Measurements from ENCODE around the gene DPEP3. TPM values are rescaled to one million over a fixed set of nuclear protein-coding genes. Genes with fewer than 3 reads are reported as not detected.

The DPEP3 gene
- total RNA-seq, 6 experiments from 2014 or later: 0.10 TPM; not detected in 5

- intact Hi-C loops (cut with DNase I): no loop called here
- no peak overlapping the region for H3K27ac ChIP-seq
- no peak for DNase-seq
- H3K27me3 ChIP-seq: no peaks in the 10 kb centered on the region
- TF ChIP-seq CTCF (IDR thresholded peaks at IDR 0.05): no peak
- no peak for TF ChIP-seq POLR2A (IDR thresholded peaks at IDR 0.05)
- no peak for ATAC-seq
- no peaks in the 10 kb centered on the region for H3K9me3 ChIP-seq
- H3K36me3 ChIP-seq: peaks cover 0 to 43% (median 18%) of the 10 kb centered on the region in 4 donors
- H3K4me3 ChIP-seq: no peak overlapping the region
- no CpG with 5 or more reads among the region's 11 CpGs for WGBS (ENCODE audit: insufficient coverage, low coverage, low lambda C conversion rate, missing lambda C conversion rate)
- H3K4me1 ChIP-seq: peaks cover 0 to 17% (median 11%) of the 10 kb centered on the region in 4 donors
These were observed 30.7 kb downstream of the DPEP3 start for GRCh38 chr16:67949645-67950044.

- peaks cover 0 to 43% (median 18%) of the 10 kb centered on the region in 4 donors for H3K36me3 ChIP-seq
- no peaks in the 10 kb centered on the region for H3K9me3 ChIP-seq
- intact Hi-C loops (cut with DNase I): no loop called here
- H3K27me3 ChIP-seq: no peaks in the 10 kb centered on the region
- peaks cover 0 to 9% (median 6%) of the 10 kb centered on the region in 4 donors for H3K4me1 ChIP-seq
- 90% methylated on average over 12 of the region's 15 CpGs for WGBS (ENCODE audit: insufficient coverage, low coverage, low lambda C conversion rate, missing lambda C conversion rate)
- no peak overlapping the region for H3K27ac ChIP-seq
- H3K4me3 ChIP-seq: no peak overlapping the region
- ATAC-seq (no peak), DNase-seq (no peak)
- TF ChIP-seq CTCF (IDR thresholded peaks at IDR 0.05) (no peak), POLR2A (IDR thresholded peaks at IDR 0.05) (no peak)
These were observed 32.3 kb downstream of the DPEP3 start for GRCh38 chr16:67948015-67948414.

GRCh38 chr16:67946966-67947558 lies 33.2 kb downstream of the DPEP3 start:
- Histone ChIP-seq H3K27me3 (no peaks in the 10 kb centered on the region), H3K4me1 (peaks cover 0 to 17% (median 10%) of the 10 kb centered on the region in 4 donors), H3K36me3 (peaks cover 0 to 41% (median 18%) of the 10 kb centered on the region in 4 donors), H3K9me3 (no peaks in the 10 kb centered on the region), H3K4me3 (no peak overlapping the region), H3K27ac (no peak overlapping the region)
- no peak for DNase-seq
- no peak for ATAC-seq
- no peak for TF ChIP-seq POLR2A (IDR thresholded peaks at IDR 0.05)
- no peak for TF ChIP-seq CTCF (IDR thresholded peaks at IDR 0.05)
- intact Hi-C loops (cut with DNase I): no loop called here
- WGBS (ENCODE audit: insufficient coverage, low coverage, low lambda C conversion rate, missing lambda C conversion rate): no CpG with 5 or more reads among the region's 28 CpGs

- Histone ChIP-seq H3K27ac (no peak overlapping the region), H3K4me3 (no peak overlapping the region), H3K27me3 (no peaks in the 10 kb centered on the region), H3K4me1 (peaks cover 0 to 24% (median 14%) of the 10 kb centered on the region in 4 donors), H3K9me3 (no peaks in the 10 kb centered on the region), H3K36me3 (peaks cover 0 to 36% (median 14%) of the 10 kb centered on the region in 4 donors)
- TF ChIP-seq CTCF (IDR thresholded peaks at IDR 0.05): no peak
- TF ChIP-seq POLR2A (IDR thresholded peaks at IDR 0.05): no peak
- intact Hi-C loops (cut with DNase I): no loop called here
- no peak for ATAC-seq
- DNase-seq: no peak
- WGBS (ENCODE audit: insufficient coverage, low coverage, low lambda C conversion rate, missing lambda C conversion rate): 100% methylated on average over 5 of the region's 20 CpGs
These were observed 34.1 kb downstream of the DPEP3 start for GRCh38 chr16:67946128-67946569.
